Colonic mucosa (tissue), 4 donors: ENCODE measurements around the gene CARD10. TPM values are rescaled to one million over a fixed set of nuclear protein-coding genes. Genes with fewer than 3 reads are reported as not detected.

Source experiments
- DNase-seq: peaks from one replicate; pipeline ENCODE4 v3.0.0-alpha.2; 2020
- H3K27ac ChIP-seq: fragments of 200-600 bp; one replicate; pipeline ENCODE4 v1.8.0; 2021
- H3K27me3 ChIP-seq: fragments of 200-600 bp; one replicate; pipeline ENCODE4 v1.8.0; 2021
- H3K36me3 ChIP-seq: fragments of 200-600 bp; one replicate; pipeline ENCODE4 v1.8.0; 2021
- H3K4me1 ChIP-seq: fragments of 200-600 bp; one replicate; pipeline ENCODE4 v1.8.0; 2021; ENCODE audit warnings: mild to moderate bottlenecking
- H3K4me3 ChIP-seq: fragments of 200-600 bp; one replicate; pipeline ENCODE4 v1.8.0; 2021
- H3K9ac ChIP-seq, 2 donors: one replicate each; pipeline ENCODE4 v1.7.0; 2013; ENCODE audit warnings: control low read depth in 2 of 2, low read depth in 2 of 2, low read length in 2 of 2
- H3K9me3 ChIP-seq: fragments of 200-600 bp; one replicate; pipeline ENCODE4 v1.8.0; 2021
- CTCF ChIP-seq: fragments of 200-600 bp; IDR thresholded peaks from one replicate; pipeline ENCODE4 v1.8.0; 2022; ENCODE audit warnings: antibody characterized with exemption, mild to moderate bottlenecking
- intact Hi-C: fragments of 100-400 bp; cut with DNase I; formaldehyde crosslinking; loops from one replicate; pipeline ENCODE4 v1.14.1; 2022
- total RNA-seq, 2 donors: library from RNA; stranded (reverse); fragmentation: NEBNext Ultra II Directional in 1 of 2; extraction: Animal tissue kit (Norgen Biotek cat#: 25700) in 1 of 2; gene quantifications; one replicate each; pipeline ENCODE4 v1.2.1, GENCODE V29; 2021
- donor health status: healthy.
- donor health status: DM: no; HTN: no; CAD: no.
- donor health status: DM: no; HTN: no; CAD: no.

Gene CARD10
- total RNA-seq, 2 donors from 2014 or later: 59.3 to 60.5 TPM

GRCh38 chr22:37453696-37454095 lies 65.5 kb downstream of the CARD10 start:
- Histone ChIP-seq H3K4me3 (no peak overlapping the region), H3K27me3 (no peaks in the 10 kb centered on the region), H3K9me3 (no peaks in the 10 kb centered on the region), H3K9ac (no peak overlapping the region), H3K27ac (no peak overlapping the region), H3K36me3 (no peaks in the 10 kb centered on the region), H3K4me1 (no peaks in the 10 kb centered on the region)
- intact Hi-C loops: no loop called here
- no peak for TF ChIP-seq CTCF
- no peak for DNase-seq

DNA sequence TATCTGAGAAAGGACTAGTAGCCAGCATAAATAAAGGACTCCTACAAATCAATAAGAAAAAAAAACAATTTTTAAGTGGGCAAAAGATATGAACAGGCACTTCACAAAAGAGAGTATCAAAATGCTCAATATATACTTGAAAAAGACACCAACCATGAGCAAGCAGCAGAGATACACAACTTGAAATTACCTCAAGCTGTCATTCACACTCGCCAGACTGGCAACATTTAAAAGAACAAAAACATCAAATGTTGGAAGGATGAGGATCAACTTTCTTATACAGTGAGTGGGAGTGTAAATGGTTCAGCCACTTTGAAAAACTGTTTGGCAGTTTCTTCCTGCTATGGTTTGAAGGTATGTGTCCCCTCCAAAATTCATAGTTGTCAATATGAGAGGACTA lies 68.0 kb downstream of the CARD10 start:
- no peaks in the 10 kb centered on the region for H3K4me1 ChIP-seq
- H3K9me3 ChIP-seq: no peaks in the 10 kb centered on the region
- no peaks in the 10 kb centered on the region for H3K36me3 ChIP-seq
- no peak overlapping the region for H3K27ac ChIP-seq
- no peaks in the 10 kb centered on the region for H3K27me3 ChIP-seq
- no peak for DNase-seq
- no peak overlapping the region for H3K9ac ChIP-seq
- H3K4me3 ChIP-seq: no peak overlapping the region
- no peak for TF ChIP-seq CTCF
- intact Hi-C loops: no loop called here

- H3K27me3 ChIP-seq: no peaks in the 10 kb centered on the region
- H3K4me3 ChIP-seq: no peak overlapping the region
- no peak for TF ChIP-seq CTCF
Observed at GRCh38 chr22:37449331-37450001, 69.7 kb downstream of the CARD10 start.

DNA sequence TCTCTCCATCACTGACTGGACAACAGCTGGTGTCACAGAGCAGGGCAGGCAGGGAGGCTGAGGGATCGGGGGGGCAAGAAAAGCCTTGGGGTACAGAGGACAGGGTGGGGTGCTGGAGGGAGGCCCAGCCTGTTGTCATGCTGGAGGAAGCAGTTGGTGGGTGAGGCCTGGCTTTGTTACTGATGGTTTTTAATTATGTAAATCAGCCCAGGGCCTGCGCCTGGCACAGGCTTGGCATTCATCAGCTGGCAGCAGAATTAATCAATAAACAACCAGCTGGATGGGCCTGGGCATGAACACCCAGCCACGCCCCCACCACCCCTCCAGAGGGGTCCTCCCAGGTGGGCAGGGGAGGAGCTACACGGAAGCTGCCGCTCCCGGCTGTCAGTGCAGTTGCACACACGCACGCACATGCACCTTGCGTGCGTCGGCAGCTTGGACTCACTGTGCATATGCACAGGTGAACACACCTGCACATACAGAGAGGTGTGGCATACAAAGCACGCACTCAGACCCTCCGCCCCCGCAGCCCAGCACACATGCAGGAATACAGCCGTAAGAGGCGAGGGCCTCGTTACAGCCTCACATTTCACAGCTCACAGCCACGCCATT lies 70.6 kb downstream of the CARD10 start:
- no peaks in the 10 kb centered on the region for H3K27me3 ChIP-seq
- no peak for DNase-seq

More at GRCh38 chr22:37449331-37450001, 69.7 kb downstream of the CARD10 start:
- no peak for DNase-seq
- Histone ChIP-seq H3K9me3 (no peaks in the 10 kb centered on the region), H3K4me1 (no peaks in the 10 kb centered on the region), H3K36me3 (no peaks in the 10 kb centered on the region), H3K9ac (no peak overlapping the region), H3K27ac (no peak overlapping the region)
- intact Hi-C loops: no loop called here

DNA sequence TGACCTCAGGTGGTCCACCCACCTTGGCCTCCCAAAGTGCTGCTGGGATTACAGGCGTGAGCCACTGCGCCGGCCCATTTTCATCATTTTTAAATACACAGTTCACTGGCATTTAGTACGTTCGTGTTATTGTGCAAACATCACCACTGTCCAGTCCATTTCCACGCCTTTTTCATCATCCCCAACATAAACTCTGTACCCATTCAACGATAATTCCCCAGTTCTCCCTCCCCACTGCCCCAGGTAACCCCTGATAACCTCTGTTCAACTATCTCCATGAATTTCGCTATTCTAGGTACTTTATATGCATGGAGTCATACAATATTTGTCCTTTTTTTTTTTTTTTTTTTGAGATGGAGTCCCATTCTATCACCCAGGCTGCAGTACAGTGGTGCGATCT lies 73.7 kb downstream of the CARD10 start:
- Histone ChIP-seq H3K4me1 (no peaks in the 10 kb centered on the region), H3K9me3 (no peaks in the 10 kb centered on the region), H3K36me3 (no peaks in the 10 kb centered on the region), H3K27ac (no peak overlapping the region), H3K4me3 (no peak overlapping the region), H3K27me3 (no peaks in the 10 kb centered on the region), H3K9ac (no peak overlapping the region)
- TF ChIP-seq CTCF: no peak
- DNase-seq: no peak
- intact Hi-C loops: no loop called here

More for the DNA sequence above, 70.6 kb downstream of the CARD10 start:
- H3K4me1 ChIP-seq: no peaks in the 10 kb centered on the region
- no peaks in the 10 kb centered on the region for H3K36me3 ChIP-seq
- intact Hi-C loops: no loop called here
- H3K4me3 ChIP-seq: no peak overlapping the region
- H3K9ac ChIP-seq: no peak overlapping the region
- H3K9me3 ChIP-seq: no peaks in the 10 kb centered on the region
- TF ChIP-seq CTCF: no peak
- H3K27ac ChIP-seq: no peak overlapping the region
